SK-N-SH treated with all-trans-retinoic acid at 6 μM for 48 hours (cell line): ENCODE data around the gene SF3B3.

Source experiments
- ATAC-seq: fragments of 200-7000 bp; cut with Tn5 transposase; 3 replicates; pipeline ENCODE4 v1.9.1; 2020; ENCODE audit warnings: mild to moderate bottlenecking, moderate library complexity
- BACH2 ChIP-seq: fragments of 250-450 bp; sonication (Bioruptor Pico); IDR thresholded peaks from 2 replicates; pipeline ENCODE4 v1.9.0; 2021; ENCODE audit warnings: mild to moderate bottlenecking, borderline replicate concordance
- CSDC2 ChIP-seq: fragments of 250-450 bp; sonication (Bioruptor Pico); IDR thresholded peaks from 2 replicates; pipeline ENCODE4 v1.5.0; 2020; ENCODE audit warnings: mild to moderate bottlenecking, moderate library complexity
- ESRRG ChIP-seq: fragments of 250-450 bp; sonication (Bioruptor Pico); IDR thresholded peaks from 2 replicates; pipeline ENCODE4 v1.6.1; 2021; ENCODE audit warnings: mild to moderate bottlenecking
- GLIS3 ChIP-seq: fragments of 250-450 bp; sonication (Bioruptor Pico); IDR thresholded peaks from 2 replicates; pipeline ENCODE4 v1.5.0; 2020; ENCODE audit warnings: mild to moderate bottlenecking, moderate library complexity
- ISL1 ChIP-seq: fragments of 250-450 bp; sonication (Bioruptor Pico); IDR thresholded peaks from 2 replicates; pipeline ENCODE4 v2.1.2; 2022; ENCODE audit warnings: mild to moderate bottlenecking, moderate library complexity
- OSR1 ChIP-seq: fragments of 250-450 bp; sonication (Bioruptor Pico); IDR thresholded peaks from 2 replicates; pipeline ENCODE4 v1.8.0; 2022; ENCODE audit warnings: moderate library complexity, mild to moderate bottlenecking, inconsistent platforms
- PPARA ChIP-seq: fragments of 250-450 bp; sonication (Bioruptor Pico); IDR thresholded peaks from 2 replicates; pipeline ENCODE4 v1.5.0; 2020; ENCODE audit warnings: mild to moderate bottlenecking, borderline replicate concordance
- RARB ChIP-seq: fragments of 250-450 bp; sonication (Bioruptor Pico); IDR thresholded peaks from 2 replicates; pipeline ENCODE4 v1.8.0; 2021; ENCODE audit warnings: mild to moderate bottlenecking, moderate library complexity
- SNAI2 ChIP-seq: fragments of 250-450 bp; sonication (Bioruptor Pico); IDR thresholded peaks from 2 replicates; pipeline ENCODE4 v1.5.0; 2020; ENCODE audit warnings: mild to moderate bottlenecking, moderate library complexity
- TCF4 ChIP-seq: fragments of 250-450 bp; sonication (Bioruptor Pico); IDR thresholded peaks from 2 replicates; pipeline ENCODE4 v1.8.0; 2021; ENCODE audit warnings: mild to moderate bottlenecking, moderate library complexity, borderline replicate concordance
- TOX ChIP-seq: fragments of 250-450 bp; sonication (Bioruptor Pico); IDR thresholded peaks from 2 replicates; pipeline ENCODE4 v1.8.0; 2021; ENCODE audit warnings: mild to moderate bottlenecking, moderate library complexity, borderline replicate concordance
- ZC3H10 ChIP-seq: fragments of 250-450 bp; sonication (Bioruptor Pico); IDR thresholded peaks from 2 replicates; pipeline ENCODE4 v1.5.1; 2021; ENCODE audit warnings: mild to moderate bottlenecking, moderate library complexity
- ZFP3 ChIP-seq: fragments of 250-450 bp; sonication (Bioruptor Pico); IDR thresholded peaks from 2 replicates; pipeline ENCODE4 v1.5.0; 2020; ENCODE audit warnings: mild to moderate bottlenecking, moderate library complexity
- ZFP30 ChIP-seq: fragments of 450-650 bp; formaldehyde crosslinking; IDR thresholded peaks from 2 replicates; pipeline ENCODE4 v1.5.0; 2022; ENCODE audit warnings: mild to moderate bottlenecking, moderate library complexity
- ZNF565 ChIP-seq: fragments of 450-650 bp; formaldehyde crosslinking; conservative IDR thresholded peaks from 2 replicates; pipeline ENCODE4 v1.5.0; 2020; ENCODE audit warnings: low read depth, mild to moderate bottlenecking, moderate library complexity
- ZNF8 ChIP-seq: fragments of 450-650 bp; formaldehyde crosslinking; IDR thresholded peaks from 2 replicates; pipeline ENCODE4 v1.5.0; 2020; ENCODE audit warnings: mild to moderate bottlenecking, moderate library complexity
- TF ChIP-seq, protein P1 (sequence below): fragments of 250-450 bp; sonication (Bioruptor Pico); IDR thresholded peaks from 2 replicates; pipeline ENCODE4 v1.5.0; 2020; ENCODE audit warnings: mild to moderate bottlenecking, moderate library complexity
- TF ChIP-seq, protein P2 (sequence below): fragments of 250-450 bp; sonication (Bioruptor Pico); IDR thresholded peaks from 2 replicates; pipeline ENCODE4 v1.8.0; 2021; ENCODE audit warnings: low read depth, mild to moderate bottlenecking, moderate library complexity, borderline replicate concordance
- TF ChIP-seq, protein P3 (sequence below): fragments of 250-450 bp; sonication (Bioruptor Pico); IDR thresholded peaks from 2 replicates; pipeline ENCODE4 v1.5.1; 2021; ENCODE audit warnings: mild to moderate bottlenecking, moderate library complexity
- TF ChIP-seq, protein P4 (sequence below): fragments of 250-450 bp; sonication (Bioruptor Pico); IDR thresholded peaks from 2 replicates; pipeline ENCODE4 v1.8.0; 2020; ENCODE audit warnings: mild to moderate bottlenecking, moderate library complexity, borderline replicate concordance
- TF ChIP-seq, protein P5 (sequence below): fragments of 250-450 bp; sonication (Bioruptor Pico); IDR thresholded peaks from 2 replicates; pipeline ENCODE4 v1.5.1; 2020; ENCODE audit warnings: low read depth, mild to moderate bottlenecking, moderate library complexity

The SF3B3 gene

DNA sequence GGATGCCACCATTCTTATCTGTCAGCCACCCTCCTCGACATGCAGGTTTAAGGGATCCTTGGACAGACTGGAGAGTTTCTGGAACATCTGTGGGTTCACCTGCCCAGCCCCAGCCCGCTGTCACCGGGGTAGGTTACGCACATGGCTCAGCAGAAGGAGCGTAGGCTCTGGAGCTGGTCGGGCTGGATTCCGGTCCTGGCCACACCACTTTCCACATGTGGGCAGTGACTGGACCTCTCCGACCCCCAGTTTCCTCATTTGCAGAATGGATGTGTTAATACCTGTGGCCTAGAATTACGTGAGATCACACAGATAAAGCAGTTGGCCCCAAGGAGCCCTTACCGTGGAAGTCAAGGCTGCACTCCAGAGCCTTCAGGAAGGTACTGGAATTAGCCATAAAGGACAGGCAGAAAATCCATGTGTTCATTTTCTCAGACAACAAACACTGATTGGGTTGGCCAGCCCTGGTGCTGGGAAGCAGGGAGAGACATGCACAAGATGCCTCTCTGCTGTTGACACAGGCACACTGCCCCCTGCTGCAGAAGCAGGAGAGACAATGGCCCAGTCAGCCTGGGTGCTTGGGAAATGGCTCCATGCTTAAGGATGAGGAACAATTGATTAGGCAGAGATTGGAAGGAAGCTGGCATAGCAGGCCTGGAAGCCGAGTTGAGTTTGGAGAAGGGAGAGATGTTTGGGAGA is 58.8 kb downstream of the SF3B3 start:
- TF ChIP-seq, protein P1, sequence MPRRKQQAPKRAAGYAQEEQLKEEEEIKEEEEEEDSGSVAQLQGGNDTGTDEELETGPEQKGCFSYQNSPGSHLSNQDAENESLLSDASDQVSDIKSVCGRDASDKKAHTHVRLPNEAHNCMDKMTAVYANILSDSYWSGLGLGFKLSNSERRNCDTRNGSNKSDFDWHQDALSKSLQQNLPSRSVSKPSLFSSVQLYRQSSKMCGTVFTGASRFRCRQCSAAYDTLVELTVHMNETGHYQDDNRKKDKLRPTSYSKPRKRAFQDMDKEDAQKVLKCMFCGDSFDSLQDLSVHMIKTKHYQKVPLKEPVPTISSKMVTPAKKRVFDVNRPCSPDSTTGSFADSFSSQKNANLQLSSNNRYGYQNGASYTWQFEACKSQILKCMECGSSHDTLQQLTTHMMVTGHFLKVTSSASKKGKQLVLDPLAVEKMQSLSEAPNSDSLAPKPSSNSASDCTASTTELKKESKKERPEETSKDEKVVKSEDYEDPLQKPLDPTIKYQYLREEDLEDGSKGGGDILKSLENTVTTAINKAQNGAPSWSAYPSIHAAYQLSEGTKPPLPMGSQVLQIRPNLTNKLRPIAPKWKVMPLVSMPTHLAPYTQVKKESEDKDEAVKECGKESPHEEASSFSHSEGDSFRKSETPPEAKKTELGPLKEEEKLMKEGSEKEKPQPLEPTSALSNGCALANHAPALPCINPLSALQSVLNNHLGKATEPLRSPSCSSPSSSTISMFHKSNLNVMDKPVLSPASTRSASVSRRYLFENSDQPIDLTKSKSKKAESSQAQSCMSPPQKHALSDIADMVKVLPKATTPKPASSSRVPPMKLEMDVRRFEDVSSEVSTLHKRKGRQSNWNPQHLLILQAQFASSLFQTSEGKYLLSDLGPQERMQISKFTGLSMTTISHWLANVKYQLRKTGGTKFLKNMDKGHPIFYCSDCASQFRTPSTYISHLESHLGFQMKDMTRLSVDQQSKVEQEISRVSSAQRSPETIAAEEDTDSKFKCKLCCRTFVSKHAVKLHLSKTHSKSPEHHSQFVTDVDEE (CRISPR knock-in tag): no peak
- TF ChIP-seq, protein P2, sequence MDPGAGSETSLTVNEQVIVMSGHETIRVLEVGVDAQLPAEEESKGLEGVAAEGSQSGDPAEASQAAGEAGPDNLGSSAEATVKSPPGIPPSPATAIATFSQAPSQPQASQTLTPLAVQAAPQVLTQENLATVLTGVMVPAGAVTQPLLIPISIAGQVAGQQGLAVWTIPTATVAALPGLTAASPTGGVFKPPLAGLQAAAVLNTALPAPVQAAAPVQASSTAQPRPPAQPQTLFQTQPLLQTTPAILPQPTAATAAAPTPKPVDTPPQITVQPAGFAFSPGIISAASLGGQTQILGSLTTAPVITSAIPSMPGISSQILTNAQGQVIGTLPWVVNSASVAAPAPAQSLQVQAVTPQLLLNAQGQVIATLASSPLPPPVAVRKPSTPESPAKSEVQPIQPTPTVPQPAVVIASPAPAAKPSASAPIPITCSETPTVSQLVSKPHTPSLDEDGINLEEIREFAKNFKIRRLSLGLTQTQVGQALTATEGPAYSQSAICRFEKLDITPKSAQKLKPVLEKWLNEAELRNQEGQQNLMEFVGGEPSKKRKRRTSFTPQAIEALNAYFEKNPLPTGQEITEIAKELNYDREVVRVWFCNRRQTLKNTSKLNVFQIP (CRISPR knock-in tag): no peak
- TF ChIP-seq, protein P3, sequence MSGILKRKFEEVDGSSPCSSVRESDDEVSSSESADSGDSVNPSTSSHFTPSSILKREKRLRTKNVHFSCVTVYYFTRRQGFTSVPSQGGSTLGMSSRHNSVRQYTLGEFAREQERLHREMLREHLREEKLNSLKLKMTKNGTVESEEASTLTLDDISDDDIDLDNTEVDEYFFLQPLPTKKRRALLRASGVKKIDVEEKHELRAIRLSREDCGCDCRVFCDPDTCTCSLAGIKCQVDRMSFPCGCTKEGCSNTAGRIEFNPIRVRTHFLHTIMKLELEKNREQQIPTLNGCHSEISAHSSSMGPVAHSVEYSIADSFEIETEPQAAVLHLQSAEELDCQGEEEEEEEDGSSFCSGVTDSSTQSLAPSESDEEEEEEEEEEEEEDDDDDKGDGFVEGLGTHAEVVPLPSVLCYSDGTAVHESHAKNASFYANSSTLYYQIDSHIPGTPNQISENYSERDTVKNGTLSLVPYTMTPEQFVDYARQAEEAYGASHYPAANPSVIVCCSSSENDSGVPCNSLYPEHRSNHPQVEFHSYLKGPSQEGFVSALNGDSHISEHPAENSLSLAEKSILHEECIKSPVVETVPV: no peak
- TF ChIP-seq, protein P4, sequence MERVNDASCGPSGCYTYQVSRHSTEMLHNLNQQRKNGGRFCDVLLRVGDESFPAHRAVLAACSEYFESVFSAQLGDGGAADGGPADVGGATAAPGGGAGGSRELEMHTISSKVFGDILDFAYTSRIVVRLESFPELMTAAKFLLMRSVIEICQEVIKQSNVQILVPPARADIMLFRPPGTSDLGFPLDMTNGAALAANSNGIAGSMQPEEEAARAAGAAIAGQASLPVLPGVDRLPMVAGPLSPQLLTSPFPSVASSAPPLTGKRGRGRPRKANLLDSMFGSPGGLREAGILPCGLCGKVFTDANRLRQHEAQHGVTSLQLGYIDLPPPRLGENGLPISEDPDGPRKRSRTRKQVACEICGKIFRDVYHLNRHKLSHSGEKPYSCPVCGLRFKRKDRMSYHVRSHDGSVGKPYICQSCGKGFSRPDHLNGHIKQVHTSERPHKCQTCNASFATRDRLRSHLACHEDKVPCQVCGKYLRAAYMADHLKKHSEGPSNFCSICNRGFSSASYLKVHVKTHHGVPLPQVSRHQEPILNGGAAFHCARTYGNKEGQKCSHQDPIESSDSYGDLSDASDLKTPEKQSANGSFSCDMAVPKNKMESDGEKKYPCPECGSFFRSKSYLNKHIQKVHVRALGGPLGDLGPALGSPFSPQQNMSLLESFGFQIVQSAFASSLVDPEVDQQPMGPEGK (CRISPR knock-in tag): no peak
- TF ChIP-seq ISL1 (CRISPR knock-in tag): no peak
- TF ChIP-seq TOX: no peak
- TF ChIP-seq CSDC2 (CRISPR knock-in tag): no peak
- no peak for TF ChIP-seq ZNF8 (CRISPR knock-in tag)
- no peak for TF ChIP-seq ZFP3 (CRISPR knock-in tag)
- TF ChIP-seq PPARA (CRISPR knock-in tag): no peak
- no peak for TF ChIP-seq BACH2 (CRISPR knock-in tag)
- TF ChIP-seq TCF4 (CRISPR knock-in tag): no peak
- TF ChIP-seq ZC3H10: no peak
- no peak for TF ChIP-seq ESRRG (CRISPR knock-in tag)
- TF ChIP-seq, protein P5, sequence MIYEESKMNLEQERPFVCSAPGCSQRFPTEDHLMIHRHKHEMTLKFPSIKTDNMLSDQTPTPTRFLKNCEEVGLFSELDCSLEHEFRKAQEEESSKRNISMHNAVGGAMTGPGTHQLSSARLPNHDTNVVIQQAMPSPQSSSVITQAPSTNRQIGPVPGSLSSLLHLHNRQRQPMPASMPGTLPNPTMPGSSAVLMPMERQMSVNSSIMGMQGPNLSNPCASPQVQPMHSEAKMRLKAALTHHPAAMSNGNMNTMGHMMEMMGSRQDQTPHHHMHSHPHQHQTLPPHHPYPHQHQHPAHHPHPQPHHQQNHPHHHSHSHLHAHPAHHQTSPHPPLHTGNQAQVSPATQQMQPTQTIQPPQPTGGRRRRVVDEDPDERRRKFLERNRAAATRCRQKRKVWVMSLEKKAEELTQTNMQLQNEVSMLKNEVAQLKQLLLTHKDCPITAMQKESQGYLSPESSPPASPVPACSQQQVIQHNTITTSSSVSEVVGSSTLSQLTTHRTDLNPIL (CRISPR knock-in tag): no peak
- TF ChIP-seq ZFP30 (CRISPR knock-in tag): no peak
- TF ChIP-seq RARB (CRISPR knock-in tag): no peak
- TF ChIP-seq ZNF565: no peak
- TF ChIP-seq GLIS3 (CRISPR knock-in tag): no peak
- no peak for TF ChIP-seq SNAI2
- TF ChIP-seq, all 23 proteins: peak for 0
- no peak for ATAC-seq

DNA sequence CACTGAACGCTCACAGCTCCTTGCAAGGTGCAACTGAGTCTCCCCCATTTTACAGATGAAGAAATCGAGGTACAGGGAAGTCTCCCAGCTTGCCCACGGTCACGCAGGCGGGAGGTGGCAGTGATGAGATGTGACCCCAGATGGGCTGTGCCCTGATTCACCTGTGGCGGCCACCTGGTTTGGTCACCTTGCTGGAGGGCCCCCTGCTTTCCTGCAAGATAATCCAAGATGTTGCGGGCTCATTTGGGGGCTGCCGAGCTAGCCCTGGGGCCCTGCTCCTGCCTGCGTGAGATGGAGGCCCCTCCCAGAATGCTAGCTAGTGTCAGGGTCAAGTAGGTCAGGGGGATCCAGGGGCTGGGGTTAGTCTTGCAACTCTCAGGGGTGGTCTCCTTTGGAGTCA is 63.1 kb downstream of the SF3B3 start:
- no peak for ATAC-seq
- TF ChIP-seq, protein P1 (CRISPR knock-in tag): no peak
- TF ChIP-seq PPARA (CRISPR knock-in tag) (no peak), OSR1 (CRISPR knock-in tag) (no peak), ESRRG (CRISPR knock-in tag) (no peak), SNAI2 (no peak), ZFP30 (CRISPR knock-in tag) (no peak), TOX (no peak), RARB (CRISPR knock-in tag) (no peak), ZC3H10 (no peak), ZNF8 (CRISPR knock-in tag) (no peak), BACH2 (CRISPR knock-in tag) (no peak)
- TF ChIP-seq, protein P4 (CRISPR knock-in tag): no peak
